Measurements from ENCODE around the gene BPIFA3. TPM values are rescaled to one million over a fixed set of nuclear protein-coding genes. Genes with fewer than 3 reads are reported as not detected.

BPIFA3 gene
- polyA plus RNA-seq, 1 donor from 2014 or later, result not detected

DNA sequence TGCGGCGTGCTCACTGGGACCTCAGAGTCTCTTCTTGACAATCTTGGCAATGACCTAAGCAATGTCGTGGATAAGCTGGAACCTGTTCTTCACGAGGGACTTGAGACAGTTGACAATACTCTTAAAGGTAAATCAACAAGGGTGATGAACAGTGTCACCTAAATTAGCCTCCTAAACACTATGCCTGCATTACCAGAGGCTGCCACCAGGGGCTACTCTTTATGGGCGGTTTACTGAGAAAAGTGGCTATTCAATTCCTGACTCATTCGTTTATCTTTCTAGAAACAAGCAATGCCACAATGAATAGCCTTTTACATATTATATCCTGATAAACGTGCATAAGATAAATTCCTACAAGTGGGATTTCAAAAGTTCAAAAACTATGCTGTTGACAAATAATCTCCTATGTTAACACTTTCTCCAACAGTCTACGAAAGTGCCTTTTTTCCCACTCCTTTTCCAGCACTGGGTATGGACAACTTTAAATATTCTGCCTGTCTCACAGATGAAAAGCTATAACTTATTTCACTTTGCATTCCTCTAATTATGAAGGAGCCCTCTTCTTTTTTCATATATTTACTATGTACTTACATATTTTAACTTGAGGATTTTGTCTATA lies 47.9 kb upstream of the BPIFA3 start:
- Histone ChIP-seq H3K4me3 (ENCODE audit: low read length) (no peak overlapping the region), H3K36me3 (ENCODE audit: insufficient read depth, low read length) (no peaks in the 10 kb centered on the region), H3F3A (ENCODE audit: insufficient read depth, low read length, poor library complexity, severe bottlenecking) (no peaks in the 10 kb centered on the region), H4K20me1 (ENCODE audit: insufficient read depth) (no peaks in the 10 kb centered on the region), H3K27me3 (ENCODE audit: insufficient read depth, low read depth, low read length) (no peaks in the 10 kb centered on the region), H3K9me2 (ENCODE audit: insufficient read depth, low read length) (no peaks in the 10 kb centered on the region), H3K27ac (ENCODE audit: low read length) (no peak overlapping the region), H3K79me2 (replicated peaks; ENCODE audit: insufficient read depth, low read length) (no peaks in the 10 kb centered on the region), H2AFZ (ENCODE audit: low read depth, low read length) (no peak overlapping the region), H3K9me3 (ENCODE audit: low read length) (no peaks in the 10 kb centered on the region), H3K9ac (ENCODE audit: low read length) (no peak overlapping the region), H3K4me2 (ENCODE audit: low read length) (no peak overlapping the region)
- TF ChIP-seq POLR2AphosphoS5 (IDR thresholded peaks at IDR 0.05) (no peak), RAD21 (conservative IDR thresholded peaks at IDR 0.05) (no peak), MXI1 (conservative IDR thresholded peaks at IDR 0.05; ENCODE audit: poor library complexity, severe bottlenecking) (no peak), TAF1 (IDR thresholded peaks at IDR 0.05; ENCODE audit: low read depth) (no peak), SMC3 (conservative IDR thresholded peaks at IDR 0.05; ENCODE audit: poor library complexity) (no peak), EP300 (conservative IDR thresholded peaks at IDR 0.05; ENCODE audit: poor library complexity, severe bottlenecking) (no peak)
- TF ChIP-seq, protein P1, sequence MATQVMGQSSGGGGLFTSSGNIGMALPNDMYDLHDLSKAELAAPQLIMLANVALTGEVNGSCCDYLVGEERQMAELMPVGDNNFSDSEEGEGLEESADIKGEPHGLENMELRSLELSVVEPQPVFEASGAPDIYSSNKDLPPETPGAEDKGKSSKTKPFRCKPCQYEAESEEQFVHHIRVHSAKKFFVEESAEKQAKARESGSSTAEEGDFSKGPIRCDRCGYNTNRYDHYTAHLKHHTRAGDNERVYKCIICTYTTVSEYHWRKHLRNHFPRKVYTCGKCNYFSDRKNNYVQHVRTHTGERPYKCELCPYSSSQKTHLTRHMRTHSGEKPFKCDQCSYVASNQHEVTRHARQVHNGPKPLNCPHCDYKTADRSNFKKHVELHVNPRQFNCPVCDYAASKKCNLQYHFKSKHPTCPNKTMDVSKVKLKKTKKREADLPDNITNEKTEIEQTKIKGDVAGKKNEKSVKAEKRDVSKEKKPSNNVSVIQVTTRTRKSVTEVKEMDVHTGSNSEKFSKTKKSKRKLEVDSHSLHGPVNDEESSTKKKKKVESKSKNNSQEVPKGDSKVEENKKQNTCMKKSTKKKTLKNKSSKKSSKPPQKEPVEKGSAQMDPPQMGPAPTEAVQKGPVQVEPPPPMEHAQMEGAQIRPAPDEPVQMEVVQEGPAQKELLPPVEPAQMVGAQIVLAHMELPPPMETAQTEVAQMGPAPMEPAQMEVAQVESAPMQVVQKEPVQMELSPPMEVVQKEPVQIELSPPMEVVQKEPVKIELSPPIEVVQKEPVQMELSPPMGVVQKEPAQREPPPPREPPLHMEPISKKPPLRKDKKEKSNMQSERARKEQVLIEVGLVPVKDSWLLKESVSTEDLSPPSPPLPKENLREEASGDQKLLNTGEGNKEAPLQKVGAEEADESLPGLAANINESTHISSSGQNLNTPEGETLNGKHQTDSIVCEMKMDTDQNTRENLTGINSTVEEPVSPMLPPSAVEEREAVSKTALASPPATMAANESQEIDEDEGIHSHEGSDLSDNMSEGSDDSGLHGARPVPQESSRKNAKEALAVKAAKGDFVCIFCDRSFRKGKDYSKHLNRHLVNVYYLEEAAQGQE (IDR thresholded peaks at IDR 0.05; ENCODE audit: borderline replicate concordance), result no peak
- TF ChIP-seq, protein P2, sequence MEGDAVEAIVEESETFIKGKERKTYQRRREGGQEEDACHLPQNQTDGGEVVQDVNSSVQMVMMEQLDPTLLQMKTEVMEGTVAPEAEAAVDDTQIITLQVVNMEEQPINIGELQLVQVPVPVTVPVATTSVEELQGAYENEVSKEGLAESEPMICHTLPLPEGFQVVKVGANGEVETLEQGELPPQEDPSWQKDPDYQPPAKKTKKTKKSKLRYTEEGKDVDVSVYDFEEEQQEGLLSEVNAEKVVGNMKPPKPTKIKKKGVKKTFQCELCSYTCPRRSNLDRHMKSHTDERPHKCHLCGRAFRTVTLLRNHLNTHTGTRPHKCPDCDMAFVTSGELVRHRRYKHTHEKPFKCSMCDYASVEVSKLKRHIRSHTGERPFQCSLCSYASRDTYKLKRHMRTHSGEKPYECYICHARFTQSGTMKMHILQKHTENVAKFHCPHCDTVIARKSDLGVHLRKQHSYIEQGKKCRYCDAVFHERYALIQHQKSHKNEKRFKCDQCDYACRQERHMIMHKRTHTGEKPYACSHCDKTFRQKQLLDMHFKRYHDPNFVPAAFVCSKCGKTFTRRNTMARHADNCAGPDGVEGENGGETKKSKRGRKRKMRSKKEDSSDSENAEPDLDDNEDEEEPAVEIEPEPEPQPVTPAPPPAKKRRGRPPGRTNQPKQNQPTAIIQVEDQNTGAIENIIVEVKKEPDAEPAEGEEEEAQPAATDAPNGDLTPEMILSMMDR (IDR thresholded peaks at IDR 0.05; ENCODE audit: poor library complexity, severe bottlenecking), result peak; percentile 24

DNA sequence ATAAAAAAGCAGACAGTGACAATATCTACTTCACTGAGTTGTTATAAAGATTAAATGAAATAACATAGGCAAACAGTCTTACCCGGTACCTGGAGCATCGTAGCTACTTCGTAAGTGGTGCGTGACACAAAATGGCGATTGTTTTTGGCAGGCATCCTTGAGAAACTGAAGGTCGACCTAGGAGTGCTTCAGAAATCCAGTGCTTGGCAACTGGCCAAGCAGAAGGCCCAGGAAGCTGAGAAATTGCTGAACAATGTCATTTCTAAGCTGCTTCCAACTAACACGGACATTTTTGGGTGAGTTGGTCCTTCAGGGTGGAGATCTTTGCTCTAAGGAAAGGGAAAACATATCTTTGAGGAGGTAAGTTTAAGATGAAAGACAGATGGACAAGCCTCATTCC lies 44.4 kb upstream of the BPIFA3 start:
- no peak overlapping the region for H3K27ac ChIP-seq (ENCODE audit: low read length)
- no peaks in the 10 kb centered on the region for H4K20me1 ChIP-seq (ENCODE audit: insufficient read depth)

More for the DNA sequence above, 44.4 kb upstream of the BPIFA3 start:
- Histone ChIP-seq H3K9ac (ENCODE audit: low read length) (no peak overlapping the region), H3K4me3 (ENCODE audit: low read length) (no peak overlapping the region), H3F3A (ENCODE audit: insufficient read depth, low read length, poor library complexity, severe bottlenecking) (no peaks in the 10 kb centered on the region), H3K36me3 (ENCODE audit: insufficient read depth, low read length) (no peaks in the 10 kb centered on the region), H3K9me3 (ENCODE audit: low read length) (no peaks in the 10 kb centered on the region), H2AFZ (ENCODE audit: low read depth, low read length) (no peak overlapping the region), H3K4me2 (ENCODE audit: low read length) (no peak overlapping the region), H3K9me2 (ENCODE audit: insufficient read depth, low read length) (no peaks in the 10 kb centered on the region), H3K27me3 (ENCODE audit: insufficient read depth, low read depth, low read length) (no peaks in the 10 kb centered on the region), H3K79me2 (replicated peaks; ENCODE audit: insufficient read depth, low read length) (no peaks in the 10 kb centered on the region)
- TF ChIP-seq, protein P2 (IDR thresholded peaks at IDR 0.05; ENCODE audit: poor library complexity, severe bottlenecking), result no peak
- TF ChIP-seq EZH2 (IDR thresholded peaks at IDR 0.05; ENCODE audit: borderline replicate concordance, insufficient read depth, low read length, poor library complexity, severe bottlenecking) (no peak), POLR2AphosphoS5 (IDR thresholded peaks at IDR 0.05) (no peak), TAF1 (IDR thresholded peaks at IDR 0.05; ENCODE audit: low read depth) (no peak), EP300 (conservative IDR thresholded peaks at IDR 0.05; ENCODE audit: poor library complexity, severe bottlenecking) (no peak), MXI1 (conservative IDR thresholded peaks at IDR 0.05; ENCODE audit: poor library complexity, severe bottlenecking) (no peak), SMC3 (conservative IDR thresholded peaks at IDR 0.05; ENCODE audit: poor library complexity) (no peak)
- TF ChIP-seq, protein P1 (IDR thresholded peaks at IDR 0.05; ENCODE audit: borderline replicate concordance), result no peak
